HL-60 (cell line): ENCODE results near the gene ANO2.
"Not testable (repeated sequence)": the region's sequence is repeated elsewhere in the genome, so short reads cannot be mapped to it uniquely, and the experiment has no call there.

ENCODE experiments used
- DNase-seq, 2 experiments: peaks; one replicate each; pipeline ENCODE4 v3.0.0-alpha.2; 2010 to 2020; ENCODE audit warnings: low read depth in 1 of 2, low spot score in 1 of 2
- H3K27ac ChIP-seq: fragments of 250-450 bp; sonication (Bioruptor Pico); replicated peaks from 2 replicates; pipeline ENCODE4 v1.5.1; 2020; ENCODE audit warnings: mild to moderate bottlenecking, moderate library complexity
- H3K27me3 ChIP-seq: fragments of 250-450 bp; sonication (Bioruptor Pico); 2 replicates; pipeline ENCODE4 v1.5.1; 2021; ENCODE audit warnings: mild to moderate bottlenecking, moderate library complexity; ENCODE audit not compliant: insufficient read depth, poor library complexity, severe bottlenecking
- H3K4me3 ChIP-seq: replicated peaks from 2 replicates; pipeline ENCODE4 v1.5.1; 2011; ENCODE audit warnings: mild to moderate bottlenecking, control low read depth, low read length; ENCODE audit not compliant: insufficient read depth
- CTCF ChIP-seq: IDR thresholded peaks from one replicate; pipeline ENCODE4 v1.5.1; 2011; ENCODE audit warnings: low read length, control low read depth, inconsistent platforms; ENCODE audit not compliant: insufficient read depth
- GABPA ChIP-seq: IDR thresholded peaks from 2 replicates; pipeline ENCODE4 v1.6.1; 2012; ENCODE audit warnings: low read depth
- POLR2AphosphoS5 ChIP-seq: IDR thresholded peaks from 2 replicates; pipeline ENCODE4 v1.6.1; 2012; ENCODE audit warnings: low read depth
- REST ChIP-seq: IDR thresholded peaks from 2 replicates; pipeline ENCODE4 v1.6.1; 2012; ENCODE audit warnings: low read depth; ENCODE audit not compliant: insufficient replicate concordance
- SPI1 ChIP-seq: IDR thresholded peaks from 2 replicates; pipeline ENCODE4 v1.6.1; 2012; ENCODE audit warnings: low read depth, mild to moderate bottlenecking, borderline replicate concordance

ANO2 gene

GRCh38 chr12:5661811-5662210 is 283.2 kb downstream of the ANO2 start:
- no peak overlapping the region for H3K4me3 ChIP-seq
- TF ChIP-seq REST (no peak), GABPA (no peak), POLR2AphosphoS5 (no peak), SPI1 (no peak), CTCF (no peak)
- no peak overlapping the region for H3K27ac ChIP-seq
- no peaks in the 10 kb centered on the region for H3K27me3 ChIP-seq
- DNase-seq: no peak

GRCh38 chr12:5660238-5660637 is 284.8 kb downstream of the ANO2 start:
- no peak overlapping the region for H3K4me3 ChIP-seq
- TF ChIP-seq GABPA: no peak
- no peak for TF ChIP-seq REST
- TF ChIP-seq CTCF: no peak
- no peak for TF ChIP-seq POLR2AphosphoS5
- TF ChIP-seq SPI1: no peak
- DNase-seq: no peak

DNA sequence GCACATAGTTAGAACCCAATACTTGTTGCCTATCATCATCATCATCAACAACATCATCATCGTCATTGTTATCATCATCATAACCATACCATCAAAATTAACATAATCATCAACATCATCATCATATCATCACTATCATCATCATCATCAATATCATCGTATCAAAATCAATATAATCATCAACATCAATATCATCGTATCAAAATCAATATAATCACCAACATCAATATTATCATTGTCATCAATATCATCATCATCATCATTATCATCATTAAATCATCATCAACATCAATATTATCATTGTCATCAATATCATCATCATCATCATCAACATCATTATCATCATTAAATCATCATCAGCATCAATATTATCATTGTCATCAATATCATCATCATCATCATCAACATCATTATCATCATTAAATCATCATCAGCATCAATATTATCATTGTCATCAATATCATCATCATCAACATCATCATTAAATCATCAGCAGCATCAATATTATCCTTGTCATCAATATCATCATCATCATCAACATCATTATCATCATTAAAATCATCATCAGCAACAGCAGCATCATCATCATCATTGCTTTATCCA is 286.6 kb downstream of the ANO2 start:
- not testable (repeated sequence) for H3K4me3 ChIP-seq, H3K27ac ChIP-seq, H3K27me3 ChIP-seq, DNase-seq

More at GRCh38 chr12:5660238-5660637, 284.8 kb downstream of the ANO2 start:
- no peak overlapping the region for H3K27ac ChIP-seq
- no peaks in the 10 kb centered on the region for H3K27me3 ChIP-seq

DNA sequence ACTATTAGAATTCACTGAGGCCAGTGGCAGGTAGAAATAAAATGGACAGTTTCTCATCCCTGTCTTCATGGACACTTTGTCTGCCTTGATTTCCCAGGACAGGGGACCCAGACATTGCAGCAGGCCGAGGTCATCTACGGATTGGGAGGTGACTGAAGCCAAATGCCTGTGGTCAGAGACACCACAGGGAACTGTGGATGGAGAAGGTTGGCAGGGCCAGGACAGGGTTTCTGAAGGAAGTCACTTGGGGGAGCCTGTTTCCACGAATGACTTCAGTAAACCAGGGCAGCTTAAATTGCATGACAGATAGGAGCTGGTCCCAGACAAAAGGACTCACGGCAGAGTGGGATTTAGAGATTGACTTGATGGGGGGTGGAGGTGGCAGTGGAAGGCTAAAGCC is 288.2 kb downstream of the ANO2 start:
- no peak overlapping the region for H3K27ac ChIP-seq
- TF ChIP-seq SPI1: no peak
- no peak for TF ChIP-seq GABPA
- no peak for TF ChIP-seq CTCF
- no peak for TF ChIP-seq REST
- no peak for TF ChIP-seq POLR2AphosphoS5

More for the DNA sequence above, 288.2 kb downstream of the ANO2 start:
- Histone ChIP-seq H3K27me3 (no peaks in the 10 kb centered on the region), H3K4me3 (no peak overlapping the region)
- no peak for DNase-seq
